Glutamatergic neuron (in vitro differentiated cells): Measurements from ENCODE around the gene MYL1. TPM values are rescaled to one million over a fixed set of nuclear protein-coding genes. Genes with fewer than 3 reads are reported as not detected.

Experiments used
- DNase-seq: peaks from one replicate; pipeline ENCODE4 v3.0.0; 2022
- H3K27ac Mint-ChIP-seq: one replicate; pipeline ENCODE4 v1.8.0; 2020; ENCODE audit warnings: mild to moderate bottlenecking, mixed read lengths, inconsistent platforms; ENCODE audit not compliant: unreplicated experiment
- H3K27me3 Mint-ChIP-seq: one replicate; pipeline ENCODE4 v1.8.0; 2020; ENCODE audit warnings: mild to moderate bottlenecking, moderate library complexity, mixed read lengths, inconsistent platforms; ENCODE audit not compliant: unreplicated experiment
- H3K36me3 Mint-ChIP-seq: one replicate; pipeline ENCODE4 v1.8.0; 2020; ENCODE audit warnings: mild to moderate bottlenecking, mixed read lengths, inconsistent platforms; ENCODE audit not compliant: unreplicated experiment
- H3K4me1 Mint-ChIP-seq: one replicate; pipeline ENCODE4 v1.8.0; 2020; ENCODE audit warnings: mild to moderate bottlenecking, low read depth, mixed read lengths, inconsistent platforms; ENCODE audit not compliant: unreplicated experiment
- H3K4me3 Mint-ChIP-seq: one replicate; pipeline ENCODE4 v1.8.0; 2020; ENCODE audit warnings: mild to moderate bottlenecking, mixed read lengths, inconsistent platforms; ENCODE audit not compliant: unreplicated experiment
- H3K9me3 Mint-ChIP-seq: one replicate; pipeline ENCODE4 v1.8.0; 2020; ENCODE audit warnings: mild to moderate bottlenecking, moderate library complexity, mixed read lengths, inconsistent platforms; ENCODE audit not compliant: unreplicated experiment
- long read RNA-seq: library from polyadenylated mRNA; unstranded; transcript quantifications from one replicate; pipeline ENCODE4 v2.0.0, GENCODE V29; 2020; ENCODE audit not compliant: unreplicated experiment
- total RNA-seq: library from RNA; stranded (reverse); fragmentation: NEBNext Ultra II Directional; extraction: Animal tissue kit (Norgen Biotek cat#: 25700); gene quantifications from one replicate; pipeline ENCODE4 v1.2.1, GENCODE V29; 2021; ENCODE audit not compliant: unreplicated experiment
- TF ChIP-seq, protein P1 (sequence below): fragments of 200-600 bp; sonication (generic); IDR thresholded peaks from one replicate; pipeline ENCODE4 v1.5.0; 2021; ENCODE audit not compliant: partially characterized antibody, unreplicated experiment

The MYL1 gene
- total RNA-seq: not detected
- long read RNA-seq: 0 reads

DNA sequence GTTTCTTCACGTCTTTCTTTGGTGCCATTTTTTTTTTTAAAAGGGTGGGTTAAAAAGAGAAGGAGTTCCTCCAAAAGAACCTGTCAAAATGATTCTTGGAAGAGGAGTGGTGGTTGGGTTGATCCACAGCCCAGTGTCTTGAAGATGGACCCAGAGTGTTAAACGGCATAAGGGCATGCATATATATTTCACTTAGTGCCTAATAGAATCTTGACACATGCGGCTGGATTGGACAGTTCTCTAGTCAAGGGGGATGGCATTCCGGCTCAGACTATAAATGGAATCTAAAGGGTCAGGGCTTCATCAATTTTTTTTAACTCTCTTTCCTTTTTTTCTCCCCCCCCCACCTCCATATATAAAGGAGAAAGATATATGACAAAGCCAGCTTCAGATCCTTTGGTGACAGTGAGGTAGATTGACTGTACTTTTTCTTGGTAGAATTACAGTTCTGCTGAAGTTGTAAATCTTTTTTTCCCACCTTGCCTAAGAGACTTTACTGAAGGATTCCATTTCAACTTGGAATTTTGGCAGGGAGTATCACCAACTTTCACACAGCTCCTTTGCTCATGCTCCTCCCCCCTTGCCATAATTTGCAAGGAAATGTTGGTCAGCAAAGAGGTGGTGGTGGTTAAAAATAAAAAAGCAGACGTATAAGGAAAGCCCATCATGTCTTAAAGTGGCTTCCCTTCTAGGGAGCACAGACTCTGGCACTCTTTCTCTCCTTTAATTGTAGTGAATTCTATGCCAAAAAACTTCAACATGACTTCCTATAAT, at the start of gene MYL1:
Gene MYL1 (minus strand): TSS at position 160 of the 774 bp plus-strand sequence. CDS start 132 bp downstream, at position 28.
- Mint-ChIP-seq H3K4me3 (no peak within 1 kb of the TSS), H3K36me3 (no peaks in the 10 kb centered on the region), H3K27me3 (no peaks in the 10 kb centered on the region), H3K9me3 (no peaks in the 10 kb centered on the region), H3K4me1 (no peaks in the 10 kb centered on the region), H3K27ac (no peak within 1 kb of the TSS)
- TF ChIP-seq, protein P1, sequence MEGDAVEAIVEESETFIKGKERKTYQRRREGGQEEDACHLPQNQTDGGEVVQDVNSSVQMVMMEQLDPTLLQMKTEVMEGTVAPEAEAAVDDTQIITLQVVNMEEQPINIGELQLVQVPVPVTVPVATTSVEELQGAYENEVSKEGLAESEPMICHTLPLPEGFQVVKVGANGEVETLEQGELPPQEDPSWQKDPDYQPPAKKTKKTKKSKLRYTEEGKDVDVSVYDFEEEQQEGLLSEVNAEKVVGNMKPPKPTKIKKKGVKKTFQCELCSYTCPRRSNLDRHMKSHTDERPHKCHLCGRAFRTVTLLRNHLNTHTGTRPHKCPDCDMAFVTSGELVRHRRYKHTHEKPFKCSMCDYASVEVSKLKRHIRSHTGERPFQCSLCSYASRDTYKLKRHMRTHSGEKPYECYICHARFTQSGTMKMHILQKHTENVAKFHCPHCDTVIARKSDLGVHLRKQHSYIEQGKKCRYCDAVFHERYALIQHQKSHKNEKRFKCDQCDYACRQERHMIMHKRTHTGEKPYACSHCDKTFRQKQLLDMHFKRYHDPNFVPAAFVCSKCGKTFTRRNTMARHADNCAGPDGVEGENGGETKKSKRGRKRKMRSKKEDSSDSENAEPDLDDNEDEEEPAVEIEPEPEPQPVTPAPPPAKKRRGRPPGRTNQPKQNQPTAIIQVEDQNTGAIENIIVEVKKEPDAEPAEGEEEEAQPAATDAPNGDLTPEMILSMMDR: no peak
- DNase-seq: no peak

DNA sequence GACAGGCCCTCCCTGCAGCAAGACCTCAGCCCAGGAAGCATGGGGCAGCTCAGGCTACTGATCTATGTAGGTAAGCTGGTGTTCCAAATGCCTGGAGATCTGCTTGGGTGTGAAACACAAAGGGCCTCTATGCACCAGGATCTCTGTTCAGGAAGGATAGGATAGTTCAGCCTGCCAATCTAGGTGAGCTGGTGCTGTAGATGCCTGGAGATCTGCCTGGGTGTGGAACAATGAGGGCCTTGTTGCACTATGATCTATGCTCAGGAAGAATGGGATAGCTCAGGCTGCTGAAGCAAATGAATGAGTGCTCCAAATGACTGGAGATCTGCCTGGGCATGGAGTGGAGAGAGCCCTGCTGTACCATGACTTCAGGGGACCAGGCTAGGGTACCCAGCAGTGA, 48.9 kb upstream of the MYL1 start:
- no peak overlapping the region for H3K27ac Mint-ChIP-seq
- DNase-seq: no peak
- TF ChIP-seq, protein P1: no peak
- no peaks in the 10 kb centered on the region for H3K4me1 Mint-ChIP-seq
- no peak overlapping the region for H3K4me3 Mint-ChIP-seq
- peaks cover 6% of the 10 kb centered on the region for H3K27me3 Mint-ChIP-seq
- no peaks in the 10 kb centered on the region for H3K36me3 Mint-ChIP-seq
- peaks cover 2% of the 10 kb centered on the region for H3K9me3 Mint-ChIP-seq

DNA sequence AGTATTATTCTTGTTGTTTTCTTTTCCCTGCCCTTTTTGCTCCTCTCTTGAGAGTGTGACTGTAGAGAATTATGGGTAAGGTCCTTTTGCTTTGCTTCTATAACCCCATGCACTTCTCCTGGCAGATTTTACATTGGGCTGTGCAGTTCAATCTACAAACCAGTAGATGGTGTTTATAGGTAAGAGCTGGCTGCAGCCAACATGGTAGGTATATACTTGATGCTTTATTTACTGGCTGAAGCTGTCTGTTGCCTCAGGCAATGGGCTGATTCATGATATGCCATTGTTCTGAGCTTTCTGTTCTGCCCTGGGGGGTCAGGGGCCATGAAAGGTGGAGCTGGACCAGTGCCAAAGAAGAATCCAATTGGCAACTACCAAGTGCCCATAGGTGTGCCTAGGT, 48.3 kb upstream of the MYL1 start:
- peaks cover 2% of the 10 kb centered on the region for H3K9me3 Mint-ChIP-seq
- no peaks in the 10 kb centered on the region for H3K4me1 Mint-ChIP-seq
- no peak overlapping the region for H3K27ac Mint-ChIP-seq
- peaks cover 6% of the 10 kb centered on the region for H3K27me3 Mint-ChIP-seq
- H3K4me3 Mint-ChIP-seq: no peak overlapping the region
- TF ChIP-seq, protein P1: peak; percentile 35
- H3K36me3 Mint-ChIP-seq: no peaks in the 10 kb centered on the region
- no peak for DNase-seq

DNA sequence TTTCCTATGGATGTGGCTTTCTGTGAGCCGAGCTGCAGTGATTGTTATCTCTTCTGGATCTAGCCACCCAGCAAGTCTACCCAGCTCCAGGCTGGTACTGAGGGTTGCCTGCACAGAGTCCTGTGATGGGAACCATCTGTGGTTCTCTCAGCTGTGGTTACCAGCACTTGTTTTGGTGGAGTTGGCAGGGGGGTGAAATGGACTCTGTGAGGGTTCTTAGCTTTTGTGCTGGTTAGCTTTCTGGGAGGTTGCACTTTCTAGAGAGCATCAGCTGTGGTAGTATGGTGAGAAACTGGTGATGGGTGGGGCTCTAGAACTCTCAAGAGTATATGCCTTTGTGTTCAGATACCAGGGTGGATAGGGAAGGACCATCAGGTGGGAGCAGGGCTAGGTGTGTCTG, 45.4 kb upstream of the MYL1 start:
- Mint-ChIP-seq H3K27me3 (peaks cover 3% of the 10 kb centered on the region), H3K4me3 (no peak overlapping the region), H3K9me3 (no peaks in the 10 kb centered on the region), H3K27ac (no peak overlapping the region), H3K4me1 (no peaks in the 10 kb centered on the region), H3K36me3 (no peaks in the 10 kb centered on the region)
- TF ChIP-seq, protein P1: no peak
- no peak for DNase-seq

DNA sequence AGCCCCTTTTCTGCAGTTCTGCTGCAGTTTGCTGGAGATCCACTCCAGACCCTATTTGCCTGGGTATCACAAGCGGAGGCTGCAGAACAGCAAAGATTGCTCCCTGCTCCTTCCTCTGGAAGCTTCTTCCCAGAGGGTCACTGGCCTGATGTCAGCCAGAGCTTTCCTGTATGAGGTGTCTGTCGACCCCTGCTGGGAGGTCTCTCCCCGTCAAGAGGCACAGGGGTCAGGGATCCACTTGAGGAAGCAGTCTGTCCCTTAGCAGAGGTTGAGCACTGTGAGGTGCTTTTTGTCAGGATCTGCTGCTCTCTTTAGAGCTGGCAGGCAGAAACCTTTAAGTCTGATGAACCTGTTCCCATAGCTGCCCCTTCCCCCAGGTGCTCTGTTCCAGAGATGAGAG, 42.0 kb upstream of the MYL1 start:
- Mint-ChIP-seq H3K4me3 (no peak overlapping the region), H3K27ac (no peak overlapping the region)

More for the DNA sequence above, 42.0 kb upstream of the MYL1 start:
- peaks cover 3% of the 10 kb centered on the region for H3K36me3 Mint-ChIP-seq
- no peaks in the 10 kb centered on the region for H3K9me3 Mint-ChIP-seq
- H3K27me3 Mint-ChIP-seq: peaks cover 3% of the 10 kb centered on the region
- H3K4me1 Mint-ChIP-seq: no peaks in the 10 kb centered on the region
- TF ChIP-seq, protein P1: no peak
- DNase-seq: no peak
